ENCODE measurements around the gene MRPL58.
"Not testable (repeated sequence)": the region's sequence is repeated elsewhere in the genome, so short reads cannot be mapped to it uniquely, and the experiment has no call there.

The MRPL58 gene

DNA sequence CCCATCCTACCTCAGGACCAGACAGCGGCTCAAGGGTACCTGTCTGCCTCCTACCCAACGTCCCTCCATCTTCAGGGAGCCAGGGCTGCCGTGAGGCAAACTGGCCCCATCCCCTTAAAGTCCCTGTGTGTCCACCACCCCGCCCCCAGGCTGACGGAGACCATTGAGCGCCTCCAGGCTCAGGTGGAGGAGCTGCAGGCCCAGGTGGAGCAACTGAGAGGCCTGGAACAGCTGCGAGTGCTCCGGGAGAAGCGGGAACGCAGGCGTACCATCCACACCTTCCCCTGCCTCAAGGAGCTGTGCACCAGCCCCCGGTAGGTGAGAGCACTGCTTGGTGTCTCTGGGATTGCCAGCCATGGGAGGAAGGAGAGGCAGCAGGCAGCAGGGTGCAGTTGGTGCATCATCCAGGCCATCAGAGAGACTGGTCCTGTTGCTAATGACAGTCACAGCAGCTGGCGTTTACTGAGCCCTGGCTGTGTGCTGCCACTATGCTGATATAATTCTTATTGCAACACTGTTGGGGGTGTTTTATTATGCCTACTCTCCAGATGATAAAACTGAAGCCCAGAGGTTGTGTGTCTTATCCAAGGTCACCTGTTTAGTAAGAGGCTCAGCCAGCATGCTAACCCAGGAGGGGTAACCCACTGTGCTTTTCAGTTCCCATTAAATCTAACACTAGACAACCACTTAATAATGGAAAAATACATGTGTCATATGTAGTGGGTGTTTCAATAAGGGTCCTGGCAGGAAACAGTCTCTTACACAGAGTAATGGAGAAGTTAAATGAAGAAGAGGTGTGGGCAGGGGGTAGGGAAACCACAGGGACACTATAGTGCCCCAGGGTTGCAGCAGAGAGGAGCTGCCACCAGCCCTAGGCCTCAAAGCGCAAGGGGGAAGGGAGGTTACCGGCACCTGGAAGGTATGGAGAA lies 10.3 kb upstream of the MRPL58 start:
- TF ChIP-seq, protein P1, sequence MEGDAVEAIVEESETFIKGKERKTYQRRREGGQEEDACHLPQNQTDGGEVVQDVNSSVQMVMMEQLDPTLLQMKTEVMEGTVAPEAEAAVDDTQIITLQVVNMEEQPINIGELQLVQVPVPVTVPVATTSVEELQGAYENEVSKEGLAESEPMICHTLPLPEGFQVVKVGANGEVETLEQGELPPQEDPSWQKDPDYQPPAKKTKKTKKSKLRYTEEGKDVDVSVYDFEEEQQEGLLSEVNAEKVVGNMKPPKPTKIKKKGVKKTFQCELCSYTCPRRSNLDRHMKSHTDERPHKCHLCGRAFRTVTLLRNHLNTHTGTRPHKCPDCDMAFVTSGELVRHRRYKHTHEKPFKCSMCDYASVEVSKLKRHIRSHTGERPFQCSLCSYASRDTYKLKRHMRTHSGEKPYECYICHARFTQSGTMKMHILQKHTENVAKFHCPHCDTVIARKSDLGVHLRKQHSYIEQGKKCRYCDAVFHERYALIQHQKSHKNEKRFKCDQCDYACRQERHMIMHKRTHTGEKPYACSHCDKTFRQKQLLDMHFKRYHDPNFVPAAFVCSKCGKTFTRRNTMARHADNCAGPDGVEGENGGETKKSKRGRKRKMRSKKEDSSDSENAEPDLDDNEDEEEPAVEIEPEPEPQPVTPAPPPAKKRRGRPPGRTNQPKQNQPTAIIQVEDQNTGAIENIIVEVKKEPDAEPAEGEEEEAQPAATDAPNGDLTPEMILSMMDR (IDR thresholded peaks at IDR 0.05; ENCODE audit: borderline replicate concordance, insufficient read depth, low read depth, low read length) = no peak
- no peak overlapping the region for H3K4me3 ChIP-seq (ENCODE audit: low read depth, low read length)

DNA sequence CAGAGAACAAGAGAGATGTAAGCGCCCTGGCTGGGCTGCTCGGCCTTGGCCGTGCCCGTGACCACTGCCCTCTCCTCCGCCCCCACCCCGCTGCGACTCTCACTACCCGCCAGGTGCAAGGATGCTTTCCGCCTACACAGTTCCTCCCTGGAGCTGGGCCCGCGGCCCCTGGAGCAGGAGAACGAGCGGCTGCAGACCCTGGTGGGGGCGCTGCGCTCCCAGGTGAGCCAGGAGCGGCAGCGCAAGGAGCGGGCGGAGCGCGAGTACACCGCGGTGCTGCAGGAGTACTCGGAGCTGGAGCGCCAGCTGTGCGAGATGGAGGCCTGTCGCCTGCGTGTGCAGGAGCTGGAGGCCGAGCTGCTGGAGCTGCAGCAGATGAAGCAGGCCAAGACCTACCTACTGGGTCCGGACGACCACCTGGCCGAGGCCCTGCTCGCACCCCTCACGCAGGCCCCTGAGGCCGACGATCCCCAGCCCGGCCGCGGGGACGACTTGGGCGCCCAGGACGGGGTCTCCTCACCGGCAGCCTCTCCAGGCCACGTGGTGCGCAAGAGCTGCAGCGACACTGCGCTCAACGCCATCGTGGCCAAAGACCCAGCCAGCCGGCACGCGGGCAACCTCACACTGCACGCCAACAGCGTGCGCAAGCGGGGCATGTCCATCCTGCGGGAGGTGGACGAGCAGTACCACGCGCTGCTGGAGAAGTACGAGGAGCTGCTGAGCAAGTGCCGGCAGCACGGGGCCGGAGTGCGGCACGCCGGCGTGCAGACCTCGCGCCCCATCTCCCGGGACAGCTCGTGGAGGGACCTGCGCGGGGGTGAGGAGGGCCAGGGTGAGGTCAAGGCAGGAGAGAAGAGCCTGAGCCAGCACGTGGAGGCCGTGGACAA lies 9.2 kb upstream of the MRPL58 start:
- H3K4me3 ChIP-seq (ENCODE audit: low read depth, low read length) = no peak overlapping the region
- TF ChIP-seq, protein P1 (IDR thresholded peaks at IDR 0.05; ENCODE audit: borderline replicate concordance, insufficient read depth, low read depth, low read length) = no peak

DNA sequence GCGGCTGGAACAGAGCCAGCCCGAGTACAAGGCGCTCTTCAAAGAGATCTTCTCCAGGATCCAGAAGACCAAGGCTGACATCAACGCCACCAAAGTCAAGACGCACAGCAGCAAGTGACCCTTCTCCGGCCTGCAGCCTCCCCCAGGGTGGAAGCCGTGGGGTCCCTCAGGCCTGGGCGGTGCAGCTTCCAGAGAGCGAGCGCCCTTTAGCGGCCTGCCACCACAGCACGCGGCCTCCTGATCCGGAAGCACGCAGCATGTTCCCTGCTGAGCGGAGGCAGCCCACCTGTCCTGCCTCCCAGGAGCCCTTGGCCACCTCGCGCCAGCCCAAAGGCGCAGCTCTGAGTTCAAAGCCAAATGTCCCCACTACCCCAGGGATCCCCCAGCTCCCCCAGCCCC lies 8.5 kb upstream of the MRPL58 start:
- no peak overlapping the region for H3K4me3 ChIP-seq (ENCODE audit: low read depth, low read length)
- TF ChIP-seq, protein P1 (IDR thresholded peaks at IDR 0.05; ENCODE audit: borderline replicate concordance, insufficient read depth, low read depth, low read length) = no peak

DNA sequence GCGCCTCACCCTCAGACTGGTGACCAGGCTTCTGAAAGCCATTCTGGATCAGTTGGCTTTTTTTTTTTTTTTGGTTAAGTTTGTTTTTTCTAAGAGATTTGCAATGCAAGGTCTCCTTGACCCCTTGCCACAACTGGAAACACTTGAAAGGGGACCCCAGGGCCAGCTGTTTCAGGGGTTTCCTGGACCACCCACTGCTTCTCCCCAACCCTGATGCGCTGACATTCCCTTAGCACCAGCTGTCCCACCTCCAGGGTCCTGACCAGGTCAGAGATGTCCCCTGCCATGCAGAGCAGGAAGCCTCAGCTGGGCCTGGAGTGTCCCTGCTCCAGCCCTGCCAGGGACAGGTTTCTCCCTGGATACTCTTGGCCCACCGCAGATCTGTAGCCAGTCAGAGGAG lies 8.1 kb upstream of the MRPL58 start:
- H3K4me3 ChIP-seq (ENCODE audit: low read depth, low read length) = no peak overlapping the region
- TF ChIP-seq, protein P1 (IDR thresholded peaks at IDR 0.05; ENCODE audit: borderline replicate concordance, insufficient read depth, low read depth, low read length) = no peak

DNA sequence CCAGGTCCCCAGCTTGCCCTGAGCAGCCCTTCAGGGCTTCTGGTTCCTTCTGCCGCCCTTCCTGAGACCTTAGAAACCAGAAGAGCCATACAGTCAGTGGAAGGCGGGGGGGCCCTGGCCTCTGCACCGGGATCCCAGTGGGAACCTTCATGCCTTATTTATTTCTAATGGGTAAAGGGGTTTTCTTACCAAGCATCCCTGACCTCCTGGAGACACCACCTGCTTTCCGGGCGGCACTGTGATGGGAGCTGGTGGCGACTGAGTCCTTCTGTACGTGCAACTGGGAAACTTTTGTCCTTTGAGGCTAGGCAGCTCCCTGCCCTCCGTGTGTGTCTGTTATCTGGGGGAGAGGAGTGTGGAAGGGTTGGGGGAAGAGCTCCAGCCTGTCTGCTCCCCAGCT lies 7.2 kb upstream of the MRPL58 start:
- no peak overlapping the region for H3K4me3 ChIP-seq (ENCODE audit: low read depth, low read length)
- TF ChIP-seq, protein P1 (IDR thresholded peaks at IDR 0.05; ENCODE audit: borderline replicate concordance, insufficient read depth, low read depth, low read length) = no peak

DNA sequence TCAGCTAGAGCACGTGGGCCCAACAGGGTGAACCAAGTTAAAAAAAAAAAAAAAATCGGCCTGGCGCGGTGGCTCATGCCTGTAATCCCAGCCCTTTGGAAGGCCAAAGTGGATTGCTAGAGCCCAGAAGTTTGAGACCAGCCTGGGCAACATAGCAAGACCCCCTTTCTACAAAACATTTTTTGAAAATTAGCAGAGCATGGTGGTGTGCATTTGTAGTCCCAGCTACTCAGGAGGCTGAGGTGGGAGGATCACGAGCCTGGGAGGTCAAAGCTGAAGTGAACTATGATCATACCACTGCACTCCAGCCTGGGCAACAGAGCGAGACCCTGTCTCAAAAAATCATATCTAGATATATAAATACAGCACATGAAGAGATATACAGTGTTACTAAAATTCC lies 6.4 kb upstream of the MRPL58 start:
- H3K4me3 ChIP-seq (ENCODE audit: low read depth, low read length) = not testable (repeated sequence)

DNA sequence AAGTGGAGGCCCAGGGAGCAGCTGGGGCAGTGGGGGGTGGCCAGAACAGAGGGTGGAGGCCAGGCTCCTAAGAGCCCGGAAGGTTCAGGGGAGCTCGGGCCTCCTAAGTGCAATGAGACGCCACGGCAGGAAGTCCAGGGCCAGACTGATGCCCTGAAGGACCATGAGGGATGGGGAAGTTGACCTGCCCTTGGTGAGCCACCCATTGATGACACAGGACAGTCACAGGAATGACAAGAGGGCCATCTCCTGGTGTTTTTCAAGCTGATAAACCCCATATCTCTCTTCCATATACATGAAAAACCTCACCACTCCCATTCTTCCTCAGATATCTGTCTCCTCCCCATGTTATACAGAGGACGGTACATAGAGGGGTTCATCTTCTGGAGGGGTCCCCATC lies 5.8 kb upstream of the MRPL58 start:
- TF ChIP-seq, protein P1 (IDR thresholded peaks at IDR 0.05; ENCODE audit: borderline replicate concordance, insufficient read depth, low read depth, low read length) = no peak
- no peak overlapping the region for H3K4me3 ChIP-seq (ENCODE audit: low read depth, low read length)

Measured in GM12875 (cell line).